Fibroblast of mammary gland (primary cell): ENCODE data around the gene TMTC1.

ENCODE experiments used
- DNase-seq: peaks from one replicate; pipeline ENCODE4 v3.0.0-alpha.2; 2010; ENCODE audit warnings: low read depth
- H3K4me3 ChIP-seq: 2 replicates; pipeline ENCODE4 v1.5.1; 2011; ENCODE audit warnings: low read depth, mild to moderate bottlenecking, low read length, moderate library complexity; ENCODE audit not compliant: control insufficient read depth
- TF ChIP-seq, protein P1 (sequence below): conservative IDR thresholded peaks from 2 replicates; pipeline ENCODE4 v1.5.1; 2011; ENCODE audit warnings: low read depth, low read length, inconsistent platforms; ENCODE audit not compliant: control insufficient read depth, insufficient read depth

The TMTC1 gene

DNA sequence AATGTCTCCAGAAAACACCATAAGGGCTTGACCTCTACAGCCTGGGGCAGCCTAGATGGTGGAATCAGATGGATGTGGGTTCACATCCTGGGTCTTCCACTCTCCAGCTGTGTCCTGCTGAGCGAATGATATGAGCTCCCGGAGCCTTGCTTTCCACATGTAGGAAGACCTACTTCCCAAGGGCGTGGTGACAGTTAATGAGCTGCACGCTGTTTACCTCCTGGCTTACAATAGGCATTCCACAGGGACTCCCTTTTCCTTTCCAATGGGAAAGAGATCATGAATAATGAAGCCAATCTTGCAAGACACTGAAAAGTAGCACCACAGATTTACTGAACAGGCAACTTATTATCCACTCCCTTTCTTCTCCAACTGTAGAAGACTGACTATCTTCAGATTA lies 46.1 kb downstream of the TMTC1 start:
- H3K4me3 ChIP-seq = no peak overlapping the region
- TF ChIP-seq, protein P1, sequence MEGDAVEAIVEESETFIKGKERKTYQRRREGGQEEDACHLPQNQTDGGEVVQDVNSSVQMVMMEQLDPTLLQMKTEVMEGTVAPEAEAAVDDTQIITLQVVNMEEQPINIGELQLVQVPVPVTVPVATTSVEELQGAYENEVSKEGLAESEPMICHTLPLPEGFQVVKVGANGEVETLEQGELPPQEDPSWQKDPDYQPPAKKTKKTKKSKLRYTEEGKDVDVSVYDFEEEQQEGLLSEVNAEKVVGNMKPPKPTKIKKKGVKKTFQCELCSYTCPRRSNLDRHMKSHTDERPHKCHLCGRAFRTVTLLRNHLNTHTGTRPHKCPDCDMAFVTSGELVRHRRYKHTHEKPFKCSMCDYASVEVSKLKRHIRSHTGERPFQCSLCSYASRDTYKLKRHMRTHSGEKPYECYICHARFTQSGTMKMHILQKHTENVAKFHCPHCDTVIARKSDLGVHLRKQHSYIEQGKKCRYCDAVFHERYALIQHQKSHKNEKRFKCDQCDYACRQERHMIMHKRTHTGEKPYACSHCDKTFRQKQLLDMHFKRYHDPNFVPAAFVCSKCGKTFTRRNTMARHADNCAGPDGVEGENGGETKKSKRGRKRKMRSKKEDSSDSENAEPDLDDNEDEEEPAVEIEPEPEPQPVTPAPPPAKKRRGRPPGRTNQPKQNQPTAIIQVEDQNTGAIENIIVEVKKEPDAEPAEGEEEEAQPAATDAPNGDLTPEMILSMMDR = no peak
- no peak for DNase-seq

DNA sequence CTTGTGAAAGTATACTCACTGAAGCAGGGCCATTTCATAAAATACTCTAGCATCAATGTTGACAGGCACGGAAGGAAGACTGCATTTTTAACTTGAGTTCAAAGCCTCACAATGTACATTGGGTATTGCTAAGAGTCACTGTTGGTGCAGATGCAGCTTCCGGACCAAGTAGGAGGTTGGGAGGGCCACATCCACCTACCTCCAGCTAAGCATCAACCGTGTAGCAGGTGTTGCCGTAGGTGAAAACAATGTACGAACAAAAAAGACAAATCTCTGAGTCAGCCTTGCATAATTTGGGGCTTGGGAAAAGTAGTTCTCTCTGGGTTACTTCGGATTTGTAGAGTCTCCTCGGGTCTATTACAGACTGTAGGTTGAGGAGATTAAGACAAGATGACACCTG lies 48.1 kb downstream of the TMTC1 start:
- no peak overlapping the region for H3K4me3 ChIP-seq
- TF ChIP-seq, protein P1 = no peak
- no peak for DNase-seq

DNA sequence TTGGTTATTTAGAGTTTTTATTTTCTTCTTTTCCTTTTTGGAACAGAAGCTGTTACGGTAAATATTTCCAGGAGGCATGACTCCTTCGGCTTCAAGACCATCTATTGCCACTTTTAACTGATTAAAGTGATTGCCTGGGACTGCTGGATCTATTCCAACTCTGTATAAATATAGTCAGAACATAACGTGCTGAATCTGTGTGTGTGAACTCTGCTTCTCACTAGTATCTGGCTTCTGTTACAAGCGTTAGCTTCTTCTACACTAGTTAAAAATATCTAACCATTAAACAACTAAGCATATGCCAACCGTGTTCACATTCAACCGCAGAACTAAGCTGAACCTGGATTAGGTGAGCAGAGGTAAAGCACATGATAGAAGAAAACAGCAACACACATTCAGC lies 49.0 kb downstream of the TMTC1 start:
- DNase-seq = no peak
- TF ChIP-seq, protein P1 = no peak
- no peak overlapping the region for H3K4me3 ChIP-seq

DNA sequence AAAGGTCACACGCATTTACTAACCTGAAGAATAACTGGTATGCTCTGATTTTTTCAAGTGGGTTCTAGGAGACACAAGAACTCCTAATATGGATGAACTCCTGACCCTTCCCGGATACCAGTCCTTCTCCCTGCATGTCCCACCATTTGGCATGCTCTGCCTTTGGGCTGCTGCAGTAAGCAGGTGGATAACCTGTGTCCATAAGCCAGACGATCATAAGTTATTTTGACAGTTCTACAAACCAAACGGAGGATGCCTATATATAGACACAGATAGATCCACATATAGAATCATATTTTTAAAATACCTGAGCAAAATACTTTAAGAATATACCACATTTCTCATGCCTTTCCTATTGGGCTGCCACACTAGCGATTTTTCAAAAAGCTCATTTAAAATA lies 49.4 kb downstream of the TMTC1 start:
- no peak overlapping the region for H3K4me3 ChIP-seq
- no peak for DNase-seq
- TF ChIP-seq, protein P1 = no peak

DNA sequence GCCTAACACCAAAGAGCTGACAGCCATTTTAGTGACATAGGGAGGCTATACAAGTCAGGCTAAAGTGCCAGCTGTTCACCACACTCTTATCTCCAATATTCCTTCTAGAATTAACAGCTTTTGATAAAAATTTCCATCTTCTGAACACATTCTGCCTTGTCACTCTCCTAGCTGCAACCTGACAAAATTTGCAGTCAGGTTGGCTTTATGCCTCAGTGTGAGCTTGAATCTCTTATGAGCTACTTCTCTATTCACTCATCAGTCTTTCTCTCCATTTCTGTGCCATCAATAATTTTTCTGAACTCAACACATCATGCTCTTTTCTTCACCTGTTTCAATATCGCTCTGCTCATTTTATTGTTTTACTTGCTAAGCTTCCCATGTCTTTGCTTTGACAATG lies 50.2 kb downstream of the TMTC1 start:
- H3K4me3 ChIP-seq = no peak overlapping the region
- TF ChIP-seq, protein P1 = no peak
- DNase-seq = no peak

DNA sequence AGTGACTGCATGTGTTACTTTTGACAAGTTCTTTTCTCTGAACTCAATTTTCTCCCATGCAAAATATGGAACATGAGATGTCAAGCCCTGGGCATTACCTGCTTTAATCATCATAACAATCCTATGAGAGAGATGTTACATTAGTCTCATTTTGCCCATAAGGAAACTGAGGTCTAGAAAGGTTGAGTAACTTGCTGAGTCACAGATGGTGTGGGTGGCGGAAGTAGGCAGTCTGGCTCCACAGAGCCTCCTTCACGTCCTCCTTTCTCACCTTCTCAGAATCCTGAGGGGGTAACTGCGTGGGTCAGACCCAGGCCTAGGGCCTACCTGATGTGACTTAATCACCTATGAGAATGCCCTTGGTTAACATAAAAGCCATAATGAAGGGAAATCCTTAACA lies 50.7 kb downstream of the TMTC1 start:
- DNase-seq = peak; percentile 57
- H3K4me3 ChIP-seq = no peak overlapping the region
- TF ChIP-seq, protein P1 = no peak

DNA sequence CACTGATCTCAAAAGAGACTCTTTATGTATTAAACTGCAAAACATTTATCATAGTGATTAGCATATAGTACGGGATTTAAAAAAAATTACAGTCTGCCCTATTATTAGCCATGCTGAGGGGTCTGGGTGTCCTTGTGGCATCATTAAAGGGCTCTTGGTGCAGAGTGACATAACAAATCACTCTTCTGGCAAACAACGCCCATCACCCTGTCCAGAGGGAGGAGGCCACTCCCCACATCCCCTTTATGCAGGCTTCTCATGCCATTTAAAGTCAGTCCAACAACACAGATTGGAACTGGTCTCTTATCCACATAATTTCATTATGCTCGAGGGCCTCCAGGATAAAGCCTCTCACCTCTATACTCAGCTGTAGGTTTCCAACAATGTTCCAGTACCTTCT lies 51.1 kb downstream of the TMTC1 start:
- TF ChIP-seq, protein P1 = no peak
- DNase-seq = no peak
- H3K4me3 ChIP-seq = no peak overlapping the region
